IPS-11a (cell line): ENCODE data around the gene FAT2.
"Not testable (repeated sequence)": the region's sequence is repeated elsewhere in the genome, so short reads cannot be mapped to it uniquely, and the experiment has no call there.

Source experiments
- H3K4me3 ChIP-seq: one replicate; pipeline ENCODE4 v1.5.1; 2013; ENCODE audit warnings: low read depth, low read length, control low read depth

Gene FAT2

DNA sequence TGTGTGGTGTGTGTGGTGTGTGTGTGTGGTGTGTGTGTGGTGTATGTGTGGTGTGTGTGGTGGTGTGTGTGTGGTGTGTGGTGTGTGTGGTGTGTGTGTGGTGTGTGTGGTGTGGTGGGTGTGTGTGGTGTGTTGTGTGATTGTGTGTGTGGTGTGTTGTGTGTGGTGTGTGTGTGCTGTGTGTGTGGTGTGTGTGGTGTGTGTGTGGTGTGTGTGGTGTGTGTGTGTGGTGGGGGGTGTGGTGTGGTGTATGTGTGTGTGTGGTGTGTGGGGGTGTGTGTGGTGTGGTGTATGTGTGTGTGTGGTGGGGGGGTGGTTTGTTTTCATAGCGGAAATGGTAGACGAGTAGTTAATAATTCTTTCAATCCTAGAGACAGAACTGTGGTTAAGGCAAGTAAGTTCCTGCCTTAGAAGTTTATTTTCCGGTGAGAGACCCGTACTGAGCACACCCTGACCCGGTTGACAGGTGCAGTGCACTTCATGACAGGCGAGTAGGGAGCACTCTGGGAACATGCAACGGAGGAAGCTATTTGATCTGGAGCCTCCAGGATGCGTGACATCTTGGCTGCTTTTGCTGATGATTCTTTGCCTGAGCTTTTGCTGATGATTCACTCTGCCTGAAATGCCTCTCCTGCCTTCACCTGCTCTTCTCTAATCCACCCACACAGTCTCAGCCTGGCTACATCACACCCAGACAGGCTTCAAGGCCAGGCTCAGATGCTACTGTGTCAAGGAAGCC is 21.7 kb upstream of the FAT2 start:
- no peak overlapping the region for H3K4me3 ChIP-seq

GRCh38 chr5:151611127-151611775 is 20.1 kb upstream of the FAT2 start:
- no peak overlapping the region for H3K4me3 ChIP-seq

- no peak overlapping the region for H3K4me3 ChIP-seq
Measured at GRCh38 chr5:151608522-151608921, 17.4 kb upstream of the FAT2 start.

DNA sequence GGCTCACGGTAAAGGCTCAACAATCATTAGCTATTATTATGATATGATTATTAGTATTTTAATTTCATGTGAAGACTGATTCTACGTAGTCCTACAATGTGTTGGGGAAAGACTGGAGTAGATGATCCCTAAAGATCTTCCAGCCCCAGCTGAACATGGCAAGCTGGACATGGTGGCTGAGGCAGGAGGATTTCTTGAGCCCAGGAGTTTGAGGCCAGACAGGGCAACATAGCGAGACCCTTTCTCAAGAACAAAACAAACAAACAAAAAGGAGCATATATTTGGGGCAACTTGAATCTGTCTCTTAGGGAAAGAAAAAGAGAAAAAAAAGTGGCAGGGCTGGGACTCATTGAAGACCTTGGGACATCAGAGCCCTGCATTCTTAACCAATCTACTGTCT is 16.2 kb upstream of the FAT2 start:
- no peak overlapping the region for H3K4me3 ChIP-seq

GRCh38 chr5:151605559-151605958 is 14.4 kb upstream of the FAT2 start:
- H3K4me3 ChIP-seq, result no peak overlapping the region

- H3K4me3 ChIP-seq, result no peak overlapping the region
Measured at GRCh38 chr5:151602806-151603205, 11.7 kb upstream of the FAT2 start.

DNA sequence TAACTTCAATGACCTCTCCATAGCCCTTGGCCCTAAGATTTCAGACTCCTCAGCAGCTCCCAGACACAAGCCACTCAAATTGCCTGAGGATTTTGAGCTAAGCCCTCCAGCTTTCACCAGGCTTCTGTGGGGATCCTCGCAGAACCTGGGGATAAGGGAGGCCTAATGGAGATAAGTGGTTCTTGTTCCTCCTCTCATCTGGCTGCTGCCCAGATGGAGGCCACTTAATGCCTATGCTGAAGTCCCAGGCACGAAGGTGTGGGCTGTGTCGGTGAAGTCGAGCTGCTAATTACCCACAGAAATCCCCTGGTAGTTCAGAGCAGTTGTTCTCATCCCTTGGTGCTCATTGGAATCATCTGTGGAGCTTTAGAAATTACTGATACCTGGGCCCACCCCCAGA is 10.3 kb upstream of the FAT2 start:
- no peak overlapping the region for H3K4me3 ChIP-seq

DNA sequence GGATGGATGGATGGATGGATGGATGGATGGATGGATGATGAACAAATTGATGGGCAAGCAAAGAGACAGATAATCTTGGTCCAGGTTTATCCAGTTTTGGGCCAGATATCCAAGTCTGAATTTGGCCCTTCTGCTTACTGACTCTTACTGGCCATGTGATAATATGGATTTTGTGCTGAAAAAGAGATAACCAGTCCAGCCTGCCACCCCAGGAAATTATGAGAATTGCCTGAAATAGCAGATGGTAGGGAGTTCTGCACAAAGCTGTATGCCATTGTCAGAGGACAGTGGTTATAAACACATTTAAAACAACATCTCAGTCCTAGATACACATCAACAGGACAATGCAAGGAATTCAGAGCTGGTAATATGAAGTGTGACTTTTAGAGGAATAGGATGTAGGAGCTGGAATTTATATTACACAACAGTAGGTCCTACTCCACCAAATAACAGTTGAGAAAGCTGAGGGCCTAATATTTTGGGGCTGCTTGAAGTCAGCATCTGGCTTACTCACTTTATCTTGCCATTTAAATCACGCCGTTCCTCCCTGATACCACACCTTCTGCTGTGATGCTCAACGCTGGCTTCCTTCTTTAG is 9.0 kb upstream of the FAT2 start:
- H3K4me3 ChIP-seq, result no peak overlapping the region

- H3K4me3 ChIP-seq, result no peak overlapping the region
Measured at GRCh38 chr5:151598984-151599383, 7.9 kb upstream of the FAT2 start.

- H3K4me3 ChIP-seq, result no peak overlapping the region
Measured at GRCh38 chr5:151598549-151598948, 7.4 kb upstream of the FAT2 start.

- H3K4me3 ChIP-seq, result no peak overlapping the region
Measured at GRCh38 chr5:151597749-151598148, 6.6 kb upstream of the FAT2 start.

DNA sequence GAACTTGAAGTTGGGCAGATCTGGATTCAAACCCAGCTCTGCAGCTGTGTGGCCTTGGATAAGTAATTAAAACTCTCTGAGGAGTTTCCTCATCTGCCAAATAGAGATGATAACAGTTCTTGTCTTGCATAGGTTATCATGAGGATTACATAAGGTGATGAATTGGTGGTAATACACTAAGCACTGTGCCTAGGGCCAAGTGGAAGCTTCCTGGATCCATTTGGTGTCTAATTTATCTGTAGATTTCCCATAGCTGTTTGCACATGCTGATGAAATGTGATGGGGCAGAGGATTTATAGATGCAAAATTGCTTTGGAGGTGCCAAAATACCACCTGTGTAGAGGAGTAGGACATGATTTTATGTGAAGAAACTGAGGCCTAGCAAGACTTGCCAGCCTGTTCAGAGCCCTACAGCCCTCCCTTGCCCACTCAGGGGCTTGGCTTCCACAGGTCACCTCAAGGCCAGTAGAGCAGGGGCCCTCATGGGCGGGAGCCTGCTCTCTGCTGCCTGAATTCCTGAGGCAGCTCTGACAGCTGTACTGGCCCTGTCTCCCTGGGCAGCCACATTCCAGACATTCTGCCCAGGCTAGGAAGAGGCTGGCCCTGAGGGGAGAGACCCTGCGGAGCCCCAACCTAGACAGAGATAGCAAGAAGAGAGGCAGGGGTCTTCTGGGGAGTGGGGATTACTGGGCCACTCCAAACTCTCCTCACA is 5.9 kb upstream of the FAT2 start:
- no peak overlapping the region for H3K4me3 ChIP-seq

- H3K4me3 ChIP-seq, result no peak overlapping the region
Measured at GRCh38 chr5:151595411-151595826, 4.3 kb upstream of the FAT2 start.

- no peak overlapping the region for H3K4me3 ChIP-seq
Measured at GRCh38 chr5:151592855-151593408, 1.8 kb upstream of the FAT2 start.

DNA sequence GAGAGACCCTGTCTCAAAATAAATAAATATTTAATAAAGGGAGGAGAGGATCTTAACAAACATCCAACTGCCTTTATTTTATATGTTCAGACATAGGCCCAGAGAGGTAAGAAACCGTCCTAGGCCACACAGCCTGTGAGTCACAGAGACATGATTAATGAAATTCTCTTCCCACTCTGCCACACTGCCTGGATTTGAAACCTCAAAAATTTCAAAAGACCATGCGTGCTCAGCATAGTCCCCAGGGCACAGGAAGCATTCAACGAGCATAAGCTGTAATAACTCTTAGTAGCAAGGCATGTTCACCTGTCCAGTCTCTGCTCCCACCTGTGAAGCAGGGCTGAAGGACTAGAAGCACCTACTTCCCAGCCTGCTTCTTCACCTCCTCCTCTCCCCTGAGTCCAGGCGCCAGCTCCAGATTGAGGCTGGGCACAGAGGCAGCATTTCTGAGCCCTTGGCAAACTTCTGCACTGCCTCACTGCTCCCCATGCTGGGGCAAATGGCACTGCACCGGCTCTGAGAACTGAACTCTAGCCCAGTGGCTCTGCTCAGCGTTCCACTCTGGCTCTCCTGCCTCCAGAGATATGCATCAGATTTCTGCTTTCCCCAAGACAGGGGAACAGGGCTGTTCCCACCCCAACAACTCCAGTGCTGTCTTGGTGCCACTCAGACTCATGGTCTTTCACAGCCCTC is 1.1 kb downstream of the FAT2 start:
- no peak overlapping the region for H3K4me3 ChIP-seq

GRCh38 chr5:151587796-151588555 is 3.2 kb downstream of the FAT2 start:
- no peak overlapping the region for H3K4me3 ChIP-seq

GRCh38 chr5:151585970-151586369 is 5.2 kb downstream of the FAT2 start:
- H3K4me3 ChIP-seq, result no peak overlapping the region

DNA sequence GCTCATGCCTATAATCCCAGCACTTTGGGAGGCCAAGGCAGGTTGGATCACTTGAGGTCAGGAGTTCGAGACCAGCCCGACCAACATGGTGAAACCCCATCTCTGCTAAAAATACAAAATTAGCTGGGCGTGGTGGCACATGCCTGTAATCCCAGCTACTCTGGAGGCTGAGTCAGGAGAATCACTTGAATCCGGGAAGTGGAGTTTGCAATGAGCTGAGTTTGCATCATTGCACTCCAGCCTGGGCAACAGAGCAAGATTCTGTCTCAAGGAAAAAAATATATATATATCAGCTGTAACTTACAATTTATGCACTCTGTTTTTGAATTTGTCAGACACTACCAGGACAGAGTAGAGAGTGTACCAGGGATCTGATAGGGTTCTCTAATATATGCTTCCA is 5.8 kb downstream of the FAT2 start:
- not testable (repeated sequence) for H3K4me3 ChIP-seq

- H3K4me3 ChIP-seq, result no peak overlapping the region
Measured at GRCh38 chr5:151584057-151584937, 6.8 kb downstream of the FAT2 start.
